Measurements from ENCODE around the gene C6orf47.
"Not testable (repeated sequence)": the region's sequence is repeated elsewhere in the genome, so short reads cannot be mapped to it uniquely, and the experiment has no call there.

C6orf47 gene, protein sequence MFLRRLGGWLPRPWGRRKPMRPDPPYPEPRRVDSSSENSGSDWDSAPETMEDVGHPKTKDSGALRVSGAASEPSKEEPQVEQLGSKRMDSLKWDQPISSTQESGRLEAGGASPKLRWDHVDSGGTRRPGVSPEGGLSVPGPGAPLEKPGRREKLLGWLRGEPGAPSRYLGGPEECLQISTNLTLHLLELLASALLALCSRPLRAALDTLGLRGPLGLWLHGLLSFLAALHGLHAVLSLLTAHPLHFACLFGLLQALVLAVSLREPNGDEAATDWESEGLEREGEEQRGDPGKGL

DNA sequence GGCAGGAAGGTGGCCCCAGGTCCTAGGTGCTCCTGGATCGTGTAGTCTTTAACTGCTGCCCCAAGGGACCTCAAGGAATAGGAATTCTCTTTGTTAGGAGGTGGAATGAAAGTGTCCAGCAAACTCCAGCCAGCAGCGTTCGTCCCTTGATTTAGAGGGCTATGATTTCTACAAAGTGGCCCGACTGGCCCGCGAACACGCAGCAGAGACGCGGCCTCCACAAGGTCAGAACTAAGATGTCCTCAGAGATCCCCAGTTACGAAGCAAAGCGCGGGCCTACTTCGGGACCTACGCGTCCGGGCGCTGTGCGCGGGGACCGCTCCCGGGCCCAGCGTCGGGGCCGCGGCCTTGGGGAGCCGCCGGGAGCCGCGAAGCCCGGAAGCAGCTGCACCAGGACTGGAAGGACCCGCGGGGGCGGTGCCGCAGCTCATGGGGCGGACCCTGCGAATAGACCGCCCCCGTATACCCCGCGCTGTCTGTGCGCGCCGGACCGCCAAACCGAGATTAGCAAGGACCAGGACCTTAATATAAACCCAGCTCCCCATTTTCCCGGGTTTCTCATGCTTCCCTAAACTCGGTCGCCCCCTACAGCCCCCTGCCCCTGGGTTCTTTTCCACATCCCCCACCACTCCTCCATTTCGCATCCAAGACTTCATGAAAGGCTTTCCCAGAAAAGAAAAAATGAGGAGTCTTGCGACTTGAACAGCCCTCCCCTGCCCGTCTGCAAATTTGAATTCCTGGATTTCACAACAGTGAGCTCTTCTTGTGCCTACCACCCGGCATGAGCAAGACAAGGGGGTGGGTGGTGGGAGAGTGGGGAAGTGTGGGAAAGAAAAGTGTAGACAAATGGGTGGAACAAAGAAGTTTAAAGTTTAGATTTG, at the start of gene C6orf47:
Gene C6orf47, minus strand, starts transcription at position 398 of the 881 bp plus-strand sequence. CDS start 831 bp downstream, outside the sequence.
- DNase-seq (ENCODE audit: low read depth in 2 of 2), result peak in 1 of 2 donors; percentile 54

DNA sequence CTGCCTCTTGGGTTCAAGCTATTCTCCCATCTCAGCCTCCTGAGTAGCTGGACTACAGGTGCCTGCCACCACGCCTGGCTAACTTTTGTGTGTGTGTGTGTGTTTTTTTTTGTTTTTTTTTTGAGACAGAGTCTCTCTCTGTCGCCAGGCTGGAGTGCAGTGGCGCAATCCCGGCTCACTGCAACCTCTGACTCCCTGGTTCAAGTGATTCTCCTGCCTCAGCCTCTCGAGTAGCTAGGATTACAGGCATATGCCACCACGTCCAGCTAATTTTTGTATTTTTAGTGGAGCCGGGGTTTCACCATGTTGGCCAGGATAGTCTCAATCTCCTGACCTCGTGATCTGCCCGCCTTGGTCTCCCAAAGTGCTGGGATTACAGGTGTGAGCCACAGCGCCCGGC, 48.6 kb upstream of the C6orf47 start:
- not testable (repeated sequence) for DNase-seq (ENCODE audit: low read depth in 2 of 2)

DNA sequence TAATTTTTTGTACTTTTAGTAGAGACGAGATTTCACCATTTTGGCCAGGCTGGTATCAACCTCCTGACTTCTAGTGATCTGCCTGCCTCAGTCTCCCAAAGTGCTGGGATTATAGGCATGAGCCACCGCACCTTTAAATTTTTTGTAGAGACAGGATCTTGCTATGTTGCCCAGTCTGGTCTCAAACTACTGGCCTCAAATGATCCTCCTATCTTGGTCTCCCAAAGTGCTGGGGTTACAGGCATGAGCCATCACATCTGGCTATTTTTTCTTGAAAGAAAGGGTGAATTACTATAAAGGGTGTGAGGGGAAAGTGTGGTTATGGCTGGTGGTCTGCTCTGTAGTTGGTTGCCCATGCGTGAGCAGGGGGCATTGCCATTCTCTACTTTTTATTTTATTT, 47.6 kb upstream of the C6orf47 start:
- DNase-seq (ENCODE audit: low read depth in 2 of 2), result no peak

DNA sequence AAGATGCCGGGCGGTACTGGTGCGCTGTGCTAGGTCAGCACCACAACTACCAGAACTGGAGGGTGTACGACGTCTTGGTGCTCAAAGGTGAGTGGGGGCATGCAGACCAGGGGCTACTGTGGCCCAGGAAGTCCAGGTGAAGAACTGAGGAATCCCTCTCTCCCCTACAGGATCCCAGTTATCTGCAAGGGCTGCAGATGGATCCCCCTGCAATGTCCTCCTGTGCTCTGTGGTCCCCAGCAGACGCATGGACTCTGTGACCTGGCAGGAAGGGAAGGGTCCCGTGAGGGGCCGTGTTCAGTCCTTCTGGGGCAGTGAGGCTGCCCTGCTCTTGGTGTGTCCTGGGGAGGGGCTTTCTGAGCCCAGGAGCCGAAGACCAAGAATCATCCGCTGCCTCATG, 47.1 kb upstream of the C6orf47 start:
- no peak for DNase-seq (ENCODE audit: low read depth in 2 of 2)

DNA sequence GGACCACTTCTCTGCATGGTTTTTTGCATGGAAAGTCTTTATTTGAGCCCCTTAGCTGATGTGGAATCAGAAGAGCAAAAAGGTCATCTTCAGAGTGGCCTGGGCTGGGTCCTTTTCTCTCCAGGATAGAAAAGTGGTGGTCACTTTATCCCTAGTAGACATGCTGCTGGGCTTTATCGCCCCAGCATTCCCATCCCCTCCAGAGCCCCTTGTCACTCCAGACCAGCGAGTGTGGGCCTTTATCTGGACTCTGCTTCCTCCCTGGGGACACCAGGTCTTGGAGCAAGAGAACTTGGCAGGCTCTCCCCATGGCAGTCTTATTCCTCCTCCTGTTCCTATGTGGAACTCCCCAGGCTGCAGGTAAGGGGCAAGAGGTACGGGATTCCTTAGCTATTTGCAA, 46.0 kb upstream of the C6orf47 start, which contains the start of gene LY6G6F:
Gene LY6G6F, plus strand, starts transcription at position 268 of the 400 bp plus-strand sequence. Its CDS starts 41 bp downstream, at position 309.
- no peak for DNase-seq (ENCODE audit: low read depth in 2 of 2)

DNA sequence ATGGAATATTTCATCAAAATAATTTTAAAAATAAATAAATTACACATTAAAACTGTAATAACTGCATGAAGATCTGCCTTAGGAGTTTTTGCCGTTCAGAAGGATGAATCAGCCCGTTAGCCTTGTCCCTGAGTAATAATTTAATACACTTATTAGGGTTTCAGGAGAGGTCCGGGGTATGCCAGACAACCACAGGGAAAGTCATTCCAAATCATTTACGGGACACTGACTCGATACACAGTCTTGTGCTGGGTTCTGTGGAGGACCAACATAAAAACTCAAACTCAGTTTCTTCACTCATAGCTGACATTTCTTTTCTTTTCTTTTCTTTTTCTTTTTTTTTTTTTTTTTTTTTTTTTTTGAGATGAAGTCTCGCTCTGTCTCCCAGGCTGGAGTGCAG, 45.4 kb upstream of the C6orf47 start:
- no peak for DNase-seq (ENCODE audit: low read depth in 2 of 2)

DNA sequence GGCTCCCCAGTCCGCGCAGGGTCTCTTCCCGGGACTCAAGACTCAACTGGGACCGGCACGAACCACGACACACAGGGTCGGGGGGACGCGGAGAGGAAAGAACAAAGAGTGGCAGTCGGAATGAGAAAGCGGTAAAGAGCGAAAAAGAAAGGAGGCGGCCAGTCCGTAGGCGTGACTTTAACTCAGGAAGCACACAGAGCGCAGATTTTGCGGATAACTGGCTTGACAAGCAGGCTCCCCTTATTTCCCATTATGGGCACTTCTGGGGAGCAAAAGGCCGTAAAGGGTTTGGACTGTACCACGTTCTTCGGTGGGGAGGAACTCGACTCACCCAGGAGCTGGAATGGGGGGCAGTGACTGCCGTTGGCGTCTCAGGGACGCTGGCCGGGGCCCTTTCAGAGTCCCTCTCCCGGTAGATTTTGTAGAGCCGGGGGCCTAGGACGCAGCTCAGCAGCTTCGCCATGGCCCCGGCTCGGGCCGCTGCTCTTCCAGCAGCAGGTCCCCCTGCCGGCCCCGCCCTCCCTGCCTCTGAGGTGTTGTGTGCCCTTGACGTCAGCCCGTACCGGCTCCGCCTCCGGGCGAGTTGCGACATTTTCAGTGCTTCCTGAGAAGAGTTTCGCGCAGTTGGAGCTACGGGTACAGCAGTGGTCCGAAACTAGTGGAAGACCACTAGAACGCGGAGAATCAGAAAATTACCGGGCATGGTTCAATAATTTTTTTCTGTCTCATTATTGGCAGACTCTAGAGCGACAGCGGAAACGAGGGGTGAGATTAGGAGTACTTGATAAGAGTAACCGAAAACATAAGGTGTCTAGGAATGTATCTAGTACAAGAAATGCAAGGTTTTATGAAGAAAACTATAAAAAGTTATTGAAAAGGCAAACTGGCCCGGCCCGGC, 42.5 kb upstream of the C6orf47 start, which contains the start of gene ABHD16A:
Gene ABHD16A, minus strand, starts transcription at position 506 of the 898 bp plus-strand sequence. Its CDS starts 43 bp downstream, at position 463.
- DNase-seq (ENCODE audit: low read depth in 2 of 2), result peak; percentile 91 to 92

DNA sequence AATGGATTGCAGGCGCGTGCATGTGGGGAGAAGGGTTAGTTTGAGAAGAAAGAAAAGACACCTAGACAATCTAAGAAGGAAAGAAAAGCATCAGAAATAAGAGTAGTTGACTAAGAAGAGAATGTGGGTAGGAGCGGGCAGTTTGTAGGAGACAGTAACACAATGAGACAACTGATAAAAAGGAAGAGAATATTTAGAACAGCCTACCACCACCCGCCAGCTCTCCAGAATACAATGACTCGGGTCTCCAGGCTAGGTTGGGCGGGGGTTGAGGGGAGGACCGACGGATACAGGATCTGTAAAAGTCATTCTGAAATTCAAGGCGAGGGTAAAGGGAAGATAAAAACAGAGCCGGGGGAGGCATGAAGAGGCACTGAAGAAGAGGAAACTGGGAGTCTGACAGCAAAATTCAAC, 41.8 kb upstream of the C6orf47 start:
- no peak for DNase-seq (ENCODE audit: low read depth in 2 of 2)

DNA sequence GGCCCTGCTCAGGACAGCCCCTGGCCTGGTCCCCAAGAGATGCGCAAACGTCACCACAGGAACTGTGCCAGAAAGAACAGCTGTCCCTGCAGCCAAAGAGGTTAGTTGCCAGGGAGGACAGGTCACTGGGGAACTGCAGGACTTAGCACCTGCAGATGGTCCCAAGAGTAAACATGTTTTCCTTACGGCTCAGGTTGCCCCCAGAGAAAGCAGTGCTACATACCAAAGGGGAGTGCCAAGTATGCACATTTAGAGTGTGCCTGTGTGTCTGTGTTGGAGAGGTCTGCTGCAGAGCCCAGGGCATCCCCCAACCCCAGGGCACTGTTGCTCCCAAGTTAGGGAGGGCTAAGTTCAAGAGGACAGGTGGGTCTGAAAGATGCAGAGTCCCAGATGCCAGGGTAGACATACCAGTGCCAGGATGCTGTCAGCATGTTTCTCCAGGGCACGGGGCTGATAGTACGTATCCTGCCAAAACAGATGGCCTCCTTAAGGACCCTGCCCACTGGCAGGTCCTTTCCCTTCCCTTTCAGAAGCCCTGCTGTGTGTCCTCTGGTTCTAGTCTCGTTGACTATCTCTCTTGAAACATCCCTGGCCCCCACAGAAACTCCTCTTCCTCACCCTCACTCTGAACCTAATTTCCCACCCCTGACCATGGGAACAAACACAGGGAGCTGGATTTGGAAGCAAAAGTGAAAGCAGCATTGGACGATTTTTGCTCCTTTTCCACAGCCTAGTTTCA, 41.3 kb upstream of the C6orf47 start:
- no peak for DNase-seq (ENCODE audit: low read depth in 2 of 2)

DNA sequence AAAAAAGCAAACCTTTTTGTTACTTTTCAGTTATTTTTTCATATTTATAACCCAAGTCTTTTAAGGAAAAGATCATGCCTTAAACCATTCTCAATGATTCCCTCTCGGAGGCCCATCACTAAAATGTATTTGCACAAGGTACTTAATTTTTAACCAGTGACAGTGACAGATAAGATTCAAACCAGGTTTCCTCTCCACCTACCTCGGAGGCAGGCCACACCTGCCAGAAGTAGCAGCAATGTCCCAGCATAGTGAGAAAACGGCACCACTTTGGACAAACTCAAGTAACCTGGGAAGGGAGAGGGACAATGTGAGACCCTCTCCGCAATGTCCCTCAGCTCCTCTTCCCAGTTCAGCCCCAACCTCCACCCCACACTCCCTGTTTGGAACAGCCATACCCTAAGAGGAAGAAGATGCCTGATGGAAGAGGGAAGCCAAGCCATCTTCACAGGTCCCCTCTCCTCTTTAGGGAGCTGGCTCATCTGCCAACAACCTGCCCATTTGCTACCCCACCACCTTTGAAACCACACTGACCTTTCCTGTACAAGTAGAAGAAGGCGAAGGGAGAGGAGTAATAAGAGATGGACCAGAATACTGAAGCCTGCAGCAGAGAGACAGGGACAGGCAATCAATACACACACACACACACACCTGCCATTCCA, 40.3 kb upstream of the C6orf47 start:
- DNase-seq (ENCODE audit: low read depth in 2 of 2), result no peak

DNA sequence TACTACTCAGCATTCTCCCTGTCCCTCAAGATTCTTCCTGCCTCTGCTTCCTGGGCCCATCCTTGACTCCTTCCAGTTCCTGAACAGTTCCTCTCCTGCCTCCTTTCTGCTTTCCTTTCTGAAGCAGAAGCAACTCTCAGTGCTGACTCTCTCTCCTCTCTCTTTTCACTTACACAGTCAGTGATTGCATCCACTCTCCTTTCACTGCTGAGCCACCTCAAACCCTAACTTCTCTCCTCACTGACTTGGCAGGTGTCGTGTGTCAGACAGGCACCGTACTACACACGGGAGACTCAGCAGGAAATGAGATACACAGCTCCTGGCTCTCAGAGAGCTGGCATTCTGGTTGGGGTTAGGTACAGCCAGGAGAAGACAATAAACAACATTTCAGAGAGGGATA, 37.0 kb upstream of the C6orf47 start:
- DNase-seq (ENCODE audit: low read depth in 2 of 2), result no peak

DNA sequence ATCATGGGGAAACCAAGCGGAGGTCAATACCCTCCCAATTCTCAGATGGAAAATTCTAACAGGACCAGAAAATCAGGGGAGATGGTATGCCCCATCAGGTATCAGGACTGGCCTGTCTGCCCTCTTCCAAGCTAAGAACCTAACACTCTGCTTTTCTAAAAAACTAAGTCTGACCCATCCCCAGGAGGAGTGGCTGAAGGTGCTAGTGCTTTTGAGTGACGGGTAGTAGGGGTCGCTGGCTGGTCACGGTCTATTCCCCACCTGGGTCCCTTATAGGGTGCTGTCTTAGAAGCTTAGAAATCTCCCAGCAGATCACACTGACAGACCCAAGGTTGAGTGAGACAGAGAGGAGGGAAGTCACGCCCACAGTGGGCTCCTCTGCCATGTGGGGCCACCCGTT, 33.0 kb upstream of the C6orf47 start:
- DNase-seq (ENCODE audit: low read depth in 2 of 2), result no peak

DNA sequence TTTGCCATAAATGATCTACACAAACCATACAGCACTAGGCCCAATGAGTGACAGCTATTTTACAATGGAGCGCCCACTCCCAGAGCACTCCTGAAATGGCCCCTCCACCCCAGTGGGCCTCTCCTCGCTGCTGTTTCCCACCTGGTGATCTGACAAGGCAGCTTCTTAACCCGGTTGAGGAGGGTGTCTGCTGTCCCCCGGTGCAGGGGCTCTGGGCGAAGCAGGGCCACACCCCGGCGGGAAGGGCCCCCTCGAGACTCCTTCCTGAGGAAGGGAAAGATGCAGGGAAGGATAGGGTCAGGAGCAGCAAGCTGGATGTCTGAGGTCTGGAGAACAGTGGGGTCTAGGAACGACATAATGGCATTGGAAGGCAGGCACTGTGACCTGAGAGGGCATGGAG, 32.3 kb upstream of the C6orf47 start:
- DNase-seq (ENCODE audit: low read depth in 2 of 2), result no peak

DNA sequence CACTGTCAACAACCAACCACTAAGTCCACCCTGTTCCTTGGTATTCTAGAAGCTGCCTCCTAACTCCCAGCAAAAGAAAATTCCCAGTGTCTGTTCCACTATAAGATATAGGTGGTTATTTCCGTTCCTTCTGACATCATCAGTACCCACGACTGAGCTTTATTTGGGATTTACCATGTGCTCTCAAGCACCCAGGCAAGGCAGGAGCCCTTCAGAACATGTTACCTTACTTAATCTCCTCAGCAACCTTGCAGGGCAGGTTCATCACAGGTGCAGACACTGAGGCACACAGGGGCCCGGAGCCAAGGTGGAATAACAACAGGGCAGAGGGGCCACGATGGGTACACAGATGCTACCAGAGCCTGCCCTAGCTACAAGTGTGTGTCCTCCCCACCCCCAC, 31.8 kb upstream of the C6orf47 start:
- no peak for DNase-seq (ENCODE audit: low read depth in 2 of 2)

DNA sequence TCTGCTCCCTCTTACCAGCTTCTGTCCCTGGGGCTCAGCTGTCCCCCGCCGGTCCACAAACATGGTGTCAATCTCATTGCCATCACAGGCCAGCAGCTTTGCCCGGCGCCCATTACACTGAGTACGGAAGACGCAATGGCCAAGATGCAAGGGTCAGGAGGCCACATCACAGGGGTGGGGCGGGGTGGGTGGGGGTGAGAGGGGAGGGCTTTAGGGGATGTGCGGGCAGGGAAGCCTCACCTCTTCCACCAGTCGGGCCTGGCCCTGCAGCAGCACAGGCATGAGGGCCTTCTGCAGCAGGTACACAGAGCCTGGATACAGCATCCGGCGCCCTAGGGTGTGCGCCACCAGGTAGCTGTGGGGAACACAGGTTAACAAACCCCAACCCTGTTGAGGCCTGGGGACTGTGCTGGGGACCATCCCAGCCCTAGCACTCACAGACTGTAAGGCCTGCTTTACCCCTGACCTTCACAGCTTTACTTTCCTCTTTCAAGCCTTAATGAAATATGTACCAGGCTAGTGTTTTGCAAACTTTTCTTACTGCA, 31.1 kb upstream of the C6orf47 start:
- DNase-seq (ENCODE audit: low read depth in 2 of 2), result no peak

DNA sequence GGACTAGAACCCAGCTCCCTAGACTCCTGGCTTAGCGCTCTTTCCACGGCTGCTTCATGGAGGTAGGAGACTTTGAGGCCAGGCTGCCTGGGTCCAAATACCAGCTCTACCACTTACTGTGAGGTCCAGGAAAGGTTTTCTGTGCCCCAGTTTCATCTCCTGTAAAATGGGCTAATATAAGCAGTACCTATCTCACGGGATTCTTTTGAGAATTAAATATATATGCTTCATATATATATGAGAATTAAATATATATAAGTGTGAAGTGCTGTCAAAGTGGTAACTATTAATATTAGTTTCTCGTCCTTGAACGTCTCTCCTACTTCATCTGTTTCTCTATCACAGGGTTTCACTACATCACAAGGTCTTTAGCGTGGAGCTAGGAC, 30.5 kb upstream of the C6orf47 start:
- no peak for DNase-seq (ENCODE audit: low read depth in 2 of 2)

DNA sequence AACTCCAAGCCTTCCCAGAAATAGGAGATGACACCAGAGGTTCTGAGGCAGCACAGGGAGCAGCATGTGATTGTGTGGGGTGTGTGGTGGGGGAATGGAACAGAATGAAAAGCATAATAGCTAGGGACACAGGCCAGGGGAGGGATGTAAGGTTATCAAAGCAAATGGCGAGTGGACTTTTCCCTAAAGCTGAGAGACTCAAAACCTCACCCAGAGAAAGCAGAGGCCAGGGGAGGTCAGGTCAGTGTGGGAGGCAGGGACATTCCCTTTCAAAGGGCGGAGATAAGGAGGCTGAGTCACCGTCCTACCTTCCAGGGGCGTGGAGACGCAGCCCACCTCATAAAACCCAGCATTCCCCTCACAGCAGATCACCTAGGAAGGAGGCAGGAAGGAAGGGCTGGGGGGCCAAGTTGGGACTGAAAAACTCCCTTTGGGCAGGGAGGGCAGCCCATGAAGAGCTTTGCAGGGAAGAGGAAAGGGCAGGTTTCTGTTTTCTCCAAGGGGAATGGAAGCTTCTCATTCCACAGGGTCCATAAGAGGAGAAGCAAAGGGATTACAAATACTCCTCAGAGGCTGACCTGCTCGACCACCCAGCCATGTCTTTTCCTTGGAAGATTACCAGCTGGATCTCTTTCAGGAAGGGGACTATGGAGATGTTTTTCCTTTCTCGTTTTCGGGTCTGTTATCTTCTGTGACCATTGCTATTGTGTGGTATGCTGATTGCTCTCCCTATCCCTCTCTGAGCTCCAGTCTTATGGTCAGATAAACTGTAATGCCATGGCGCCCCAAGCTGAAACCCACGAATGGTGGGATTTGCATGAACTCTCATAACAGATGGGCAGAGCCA, 29.9 kb upstream of the C6orf47 start:
- no peak for DNase-seq (ENCODE audit: low read depth in 2 of 2)

DNA sequence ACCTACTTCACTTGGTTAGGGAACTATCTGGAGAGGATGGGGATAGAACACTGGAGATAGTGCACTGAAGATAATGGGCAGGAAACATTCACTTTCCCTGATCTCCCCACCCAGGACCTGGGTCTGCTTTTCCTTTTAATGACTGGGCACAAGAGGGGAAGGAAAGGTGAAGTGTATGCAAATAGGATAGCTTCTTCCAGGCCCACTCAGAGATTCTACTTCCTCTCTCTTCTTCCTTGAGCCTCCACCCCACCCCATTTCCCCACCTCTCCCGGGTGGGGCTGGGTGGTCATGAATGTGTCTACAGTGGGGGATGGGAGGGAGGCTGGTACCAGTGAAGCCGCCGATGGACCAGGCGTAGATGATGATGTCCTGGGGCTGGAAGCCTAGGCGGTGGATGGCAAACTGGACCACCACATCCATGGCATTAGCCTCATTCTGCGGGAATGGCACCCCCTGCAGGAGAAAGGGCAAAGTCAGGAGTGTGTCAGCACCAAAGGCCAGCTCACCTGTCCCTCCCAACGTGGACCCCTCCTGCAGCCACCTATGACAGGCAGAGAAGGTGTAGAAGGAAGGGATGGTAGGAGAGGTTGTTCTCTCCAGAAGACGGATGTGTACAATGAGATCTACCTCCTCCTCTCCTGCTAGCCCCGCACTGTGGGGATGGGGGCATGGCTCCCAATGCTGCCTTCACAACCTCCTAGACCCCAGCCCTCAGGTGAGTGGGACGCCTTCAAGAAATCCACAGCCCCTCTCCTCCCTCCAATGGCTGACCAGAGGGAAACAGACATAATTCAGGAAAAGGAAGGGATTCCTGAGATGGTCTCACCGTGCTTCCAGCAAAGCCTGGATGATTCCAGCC, 28.9 kb upstream of the C6orf47 start:
- DNase-seq (ENCODE audit: low read depth in 2 of 2), result no peak
